ENCODE measurements around the gene ATP2B2.

DNA sequence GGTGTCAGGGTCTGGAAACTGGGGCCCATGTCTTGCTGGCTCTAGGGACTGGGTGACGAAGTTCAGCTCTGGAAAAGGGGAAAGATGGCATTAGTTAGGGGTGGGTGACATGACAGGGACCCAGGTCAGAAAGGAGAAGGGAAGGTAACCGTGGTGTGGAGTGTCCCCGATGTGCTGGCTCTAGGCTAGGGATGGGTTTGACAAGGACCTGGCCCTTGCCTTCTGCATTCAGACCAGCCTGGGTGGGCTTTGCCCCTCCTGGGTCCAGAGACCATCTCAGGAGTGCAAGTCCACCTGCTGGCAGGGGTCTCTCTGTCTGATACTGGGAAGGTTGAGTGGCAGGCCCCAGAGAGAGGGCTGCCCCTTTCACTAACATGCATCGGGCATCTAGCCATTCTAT lies 28.7 kb upstream of the ATP2B2 start:
- no peak for TF ChIP-seq GABPA (IDR thresholded peaks at IDR 0.05; ENCODE audit: low read depth)
- TF ChIP-seq POLR2A (IDR thresholded peaks at IDR 0.05; ENCODE audit: low read depth, low read length) = no peak
- no peak for TF ChIP-seq FOS (IDR thresholded peaks at IDR 0.05; ENCODE audit: borderline replicate concordance, extremely low read depth, insufficient read length)
